Keratinocyte (primary cell): ENCODE measurements around the gene NUAK2.
A peak's percentile ranks its signal among the peaks of the same experiment; 100 is the strongest.

Source experiments
- CTCF ChIP-seq, 3 experiments: IDR thresholded peaks in 1 of 3; conservative IDR thresholded peaks in 1 of 3; optimal IDR thresholded peaks in 1 of 3; 2 replicates in 2 of 3; 3 replicates in 1 of 3; pipeline versions ENCODE3 to v1.5.1; 2011; ENCODE audit warnings: low read length in 3 of 3, mild to moderate bottlenecking in 3 of 3, moderate library complexity in 2 of 3, control low read depth in 1 of 3, inconsistent platforms in 1 of 3; ENCODE audit not compliant: insufficient read depth in 2 of 3; ENCODE audit errors: extremely low read depth in 1 of 3
- EZH2 ChIP-seq: IDR thresholded peaks from one replicate; pipeline ENCODE4 v1.6.1; 2012; ENCODE audit warnings: inconsistent platforms, mild to moderate bottlenecking, low read length, moderate library complexity

GRCh38 chr1:205354259-205355074, 32.9 kb upstream of the NUAK2 start:
- TF ChIP-seq CTCF (optimal IDR thresholded peaks at IDR 0.05 in 1 of 3, IDR thresholded peaks at IDR 0.05 in 1 of 3, conservative IDR thresholded peaks at IDR 0.05 in 1 of 3; ENCODE audit: extremely low read depth in 1 of 3, insufficient read depth in 2 of 3, low read length in 3 of 3) (peak; percentile 65 to 80 (median 79)), EZH2 (no peak)
